H1 (cell line): Measurements from ENCODE around the gene GALNT15. TPM values are rescaled to one million over a fixed set of nuclear protein-coding genes. Genes with fewer than 3 reads are reported as not detected.

Experiments used
- CTCF ChIA-PET: fragments of 300-600 bp; sonication (Branson Sonifier 250); formaldehyde crosslinking; loops from one replicate; lab custom pipeline; 2021; ENCODE audit not compliant: partially characterized antibody; lab: Charles Lee
- POLR2A ChIA-PET: fragments of 300-600 bp; sonication (Branson Sonifier 250); formaldehyde crosslinking; loops from one replicate; lab custom pipeline; 2021; ENCODE audit warnings: inconsistent platforms; ENCODE audit not compliant: partially characterized antibody; lab: Charles Lee
- DNase-seq, 2 experiments: peaks; one replicate each; pipeline versions ENCODE4 v3.0.0 to v3.0.0-alpha.2; 2010 to 2022; ENCODE audit warnings: low spot score in 2 of 2, low read depth in 1 of 2, mixed read lengths in 1 of 2
- FAIRE-seq: peaks from 2 replicates; lab custom pipeline; 2011; peaks lifted over from hg19 to GRCh38; lab: Jason Lieb, UNC
- H2AFZ ChIP-seq: 2 replicates; pipeline ENCODE4 v1.8.1; 2012; ENCODE audit warnings: low read length, inconsistent platforms
- H2AK5ac ChIP-seq: 2 replicates; pipeline ENCODE4 v1.6.1; 2013; ENCODE audit warnings: low read depth, low read length
- H2BK120ac ChIP-seq: replicated peaks from 2 replicates; pipeline ENCODE3; 2013; ENCODE audit warnings: low read depth, low read length, inconsistent platforms
- H2BK12ac ChIP-seq: 2 replicates; pipeline ENCODE4 v1.6.1; 2013; ENCODE audit warnings: low read depth, low read length
- H2BK15ac ChIP-seq: 2 replicates; pipeline ENCODE4 v1.6.1; 2013; ENCODE audit warnings: low read length
- H2BK20ac ChIP-seq: 2 replicates; pipeline ENCODE4 v1.6.1; 2013; ENCODE audit warnings: low read length
- H2BK5ac ChIP-seq: 2 replicates; pipeline ENCODE4 v1.6.1; 2013; ENCODE audit warnings: low read depth, low read length
- H3K14ac ChIP-seq: 2 replicates; pipeline ENCODE4 v1.6.1; 2013; ENCODE audit warnings: inconsistent platforms; ENCODE audit not compliant: insufficient read length
- H3K18ac ChIP-seq: 2 replicates; pipeline ENCODE4 v1.6.1; 2013; ENCODE audit warnings: low read length; ENCODE audit errors: extremely low read depth
- H3K23ac ChIP-seq: 2 replicates; pipeline ENCODE4 v1.6.1; 2013; ENCODE audit warnings: inconsistent platforms; ENCODE audit not compliant: insufficient read length
- H3K23me2 ChIP-seq: 2 replicates; pipeline ENCODE4 v1.6.1; 2013; ENCODE audit warnings: low read depth, low read length
- H3K27ac ChIP-seq: 2 replicates; pipeline ENCODE4 v1.6.1; 2011; ENCODE audit warnings: low read depth, low read length, inconsistent platforms
- H3K27me3 ChIP-seq, 4 experiments: replicated peaks in 1 of 4; 1 replicate in 1 of 4; 2 replicates in 3 of 4; pipeline versions ENCODE4 v1.6.1 to v1.8.1; 2011 to 2013; ENCODE audit warnings: low read length in 3 of 4, mild to moderate bottlenecking in 3 of 4, inconsistent platforms in 2 of 4, mixed read lengths in 2 of 4, moderate library complexity in 1 of 4; ENCODE audit not compliant: control insufficient read depth in 3 of 4, insufficient read depth in 3 of 4; ENCODE audit errors: extremely low read depth in 1 of 4
- H3K36me3 ChIP-seq, 4 experiments: 2 replicates each; pipeline versions ENCODE4 v1.6.1 to v1.8.1; 2011 to 2013; ENCODE audit warnings: mild to moderate bottlenecking in 4 of 4, low read length in 3 of 4, moderate library complexity in 2 of 4, control low read depth in 1 of 4, inconsistent platforms in 1 of 4; ENCODE audit not compliant: insufficient read depth in 4 of 4, control insufficient read depth in 2 of 4
- H3K4ac ChIP-seq: replicated peaks from 2 replicates; pipeline ENCODE3; 2013; ENCODE audit warnings: low read length, low read depth, mixed read lengths, inconsistent platforms; ENCODE audit not compliant: insufficient read length
- H3K4me1 ChIP-seq, 4 experiments: replicated peaks in 1 of 4; 1 replicate in 1 of 4; 2 replicates in 3 of 4; pipeline versions ENCODE4 v1.6.1 to v1.8.1; 2011 to 2013; ENCODE audit warnings: low read length in 3 of 4, inconsistent platforms in 2 of 4, mixed read lengths in 1 of 4; ENCODE audit not compliant: insufficient read depth in 4 of 4, control insufficient read depth in 3 of 4
- H3K4me2 ChIP-seq, 2 experiments: 2 replicates each; pipeline versions ENCODE4 v1.6.1 to v1.8.1; 2011 to 2013; ENCODE audit warnings: low read depth in 2 of 2, low read length in 2 of 2, control low read depth in 1 of 2, inconsistent platforms in 1 of 2, mild to moderate bottlenecking in 1 of 2; ENCODE audit not compliant: insufficient read depth in 1 of 2
- H3K4me3 ChIP-seq, 4 experiments: fragments of 200-600, 300-600 bp in 1 of 4; sonication (generic), shearing (Covaris generic), sonication (Bioruptor Twin) in 1 of 4; 2 replicates each; pipeline versions ENCODE4 v1.5.1 to v1.8.1; 2011 to 2016; ENCODE audit warnings: low read length in 4 of 4, low read depth in 3 of 4, control low read depth in 2 of 4, inconsistent platforms in 2 of 4, mild to moderate bottlenecking in 2 of 4, mixed read lengths in 1 of 4, moderate library complexity in 1 of 4; ENCODE audit not compliant: insufficient read depth in 2 of 4; ENCODE audit errors: extremely low read depth in 1 of 4
- H3K56ac ChIP-seq: replicated peaks from 2 replicates; pipeline ENCODE3; 2013; ENCODE audit warnings: low read depth, mild to moderate bottlenecking, mixed read lengths, low read length, inconsistent platforms; ENCODE audit not compliant: insufficient read length
- H3K79me1 ChIP-seq: 2 replicates; pipeline ENCODE4 v1.6.1; 2013; ENCODE audit warnings: low read depth, low read length, control low read depth
- H3K79me2 ChIP-seq, 2 experiments: 2 replicates each; pipeline versions ENCODE4 v1.6.1 to v1.8.1; 2012 to 2013; ENCODE audit warnings: low read length in 2 of 2, mild to moderate bottlenecking in 2 of 2, inconsistent platforms in 1 of 2; ENCODE audit not compliant: insufficient read depth in 2 of 2, control insufficient read depth in 1 of 2
- H3K9ac ChIP-seq, 4 experiments: replicated peaks in 1 of 4; 1 replicate in 1 of 4; 2 replicates in 3 of 4; pipeline versions ENCODE4 v1.6.1 to v1.8.1; 2011 to 2013; ENCODE audit warnings: low read depth in 3 of 4, low read length in 3 of 4, control low read depth in 2 of 4, mild to moderate bottlenecking in 2 of 4, moderate library complexity in 2 of 4, inconsistent platforms in 1 of 4; ENCODE audit errors: extremely low read depth in 1 of 4
- H3K9me3 ChIP-seq, 2 experiments: 2 replicates each; pipeline versions ENCODE4 v1.6.1 to v1.8.1; 2012 to 2013; ENCODE audit warnings: mild to moderate bottlenecking in 2 of 2, moderate library complexity in 2 of 2, control low read depth in 1 of 2, inconsistent platforms in 1 of 2, low read depth in 1 of 2, low read length in 1 of 2, mixed read lengths in 1 of 2; ENCODE audit not compliant: insufficient read depth in 2 of 2
- H4K20me1 ChIP-seq, 2 experiments: replicated peaks in 1 of 2; 2 replicates each; pipeline versions ENCODE3 to v1.8.1; 2011 to 2013; ENCODE audit warnings: inconsistent platforms in 2 of 2, low read length in 2 of 2, mild to moderate bottlenecking in 1 of 2; ENCODE audit not compliant: insufficient read depth in 2 of 2, control insufficient read depth in 1 of 2
- H4K5ac ChIP-seq: 2 replicates; pipeline ENCODE4 v1.6.1; 2013; ENCODE audit warnings: low read length, low read depth, mixed read lengths, inconsistent platforms; ENCODE audit not compliant: insufficient read length
- H4K8ac ChIP-seq: 2 replicates; pipeline ENCODE4 v1.8.0; 2013; ENCODE audit warnings: mild to moderate bottlenecking, moderate library complexity, low read length, inconsistent platforms; ENCODE audit not compliant: insufficient read depth; ENCODE audit errors: extremely low read depth
- H4K91ac ChIP-seq: replicated peaks from 2 replicates; pipeline ENCODE3; 2013; ENCODE audit warnings: low read length, mixed read lengths, inconsistent platforms; ENCODE audit not compliant: insufficient read length
- BCL11A ChIP-seq, 2 experiments: IDR thresholded peaks; one replicate each; pipeline ENCODE4 v1.6.1; 2011; ENCODE audit warnings: low read depth in 2 of 2, low read length in 2 of 2, mild to moderate bottlenecking in 2 of 2
- FOSL1 ChIP-seq: IDR thresholded peaks from 2 replicates; pipeline ENCODE4 v1.6.1; 2011; ENCODE audit warnings: mild to moderate bottlenecking, low read depth, low read length, moderate library complexity; ENCODE audit not compliant: insufficient read depth
- GTF2F1 ChIP-seq: IDR thresholded peaks from 2 replicates; pipeline ENCODE4 v1.6.1; 2012; ENCODE audit warnings: low read depth, low read length, improper control_type of control experiment, borderline replicate concordance
- HDAC2 ChIP-seq, 2 experiments: fragments of 300-600 bp in 1 of 2; sonication (generic) in 1 of 2; IDR thresholded peaks; 2 replicates each; pipeline ENCODE4 v1.6.1; 2011 to 2012; ENCODE audit warnings: low read depth in 2 of 2, low read length in 2 of 2, mild to moderate bottlenecking in 2 of 2, moderate library complexity in 2 of 2, borderline replicate concordance in 1 of 2, inconsistent platforms in 1 of 2
- HDAC6 ChIP-seq: IDR thresholded peaks from one replicate; pipeline ENCODE4 v1.7.1; 2012; ENCODE audit warnings: low read depth, mild to moderate bottlenecking, inconsistent platforms, low read length, moderate library complexity
- MAFK ChIP-seq: IDR thresholded peaks from 2 replicates; pipeline ENCODE4 v1.6.1; 2012; ENCODE audit warnings: low read depth, mild to moderate bottlenecking, improper control_type of control experiment, low read length
- PHF8 ChIP-seq: fragments of 200-600 bp; sonication (generic); conservative IDR thresholded peaks from 2 replicates; pipeline ENCODE4 v1.7.1; 2012; ENCODE audit warnings: low read depth, mild to moderate bottlenecking, inconsistent platforms, low read length, moderate library complexity
- RFX5 ChIP-seq: IDR thresholded peaks from 2 replicates; pipeline ENCODE4 v1.6.1; 2011; ENCODE audit warnings: low read depth, low read length, improper control_type of control experiment, borderline replicate concordance
- SIX5 ChIP-seq: IDR thresholded peaks from 2 replicates; pipeline ENCODE4 v1.6.1; 2011; ENCODE audit warnings: mild to moderate bottlenecking, low read depth, low read length
- TEAD4 ChIP-seq: IDR thresholded peaks from 2 replicates; pipeline ENCODE4 v1.6.1; 2012; ENCODE audit warnings: low read depth, low read length, inconsistent platforms, mixed read lengths
- WGBS, 2 experiments: shearing (Covaris generic) in 1 of 2; methylation state at CpG; one replicate each; pipeline versions ENCODE4 v1.1.6 to v1.1.7; 2013 to 2015; ENCODE audit warnings: low lambda C conversion rate in 2 of 2, mixed read lengths in 2 of 2, inconsistent platforms in 1 of 2, low coverage in 1 of 2, missing lambda C conversion rate in 1 of 2; ENCODE audit not compliant: insufficient replicate concordance in 2 of 2, insufficient coverage in 1 of 2, insufficient read length in 1 of 2; ENCODE audit errors: extremely low coverage in 1 of 2, missing lambda C conversion rate in 1 of 2; 5-methylcytosine and 5-hydroxymethylcytosine counted together
- polyA plus RNA-seq, 7 experiments: library from polyadenylated mRNA; depleted of rRNA in 3 of 7; stranded (reverse) in 5 of 7; unstranded in 2 of 7; fragments of >200 nt in 5 of 7; fragments of 200-250 nt in 2 of 7; gene quantifications; 1 replicate in 5 of 7; 2 replicates in 1 of 7; 4 replicates in 1 of 7; pipeline versions ENCODE4 v1.2.1 to v1.2.3, GENCODE V29; 2011 to 2013; ENCODE audit warnings: missing spikeins in 2 of 7, mixed read lengths in 2 of 7
- total RNA-seq: library from RNA; stranded (reverse); fragmentation: NEBNext Ultra II Directional; extraction: Animal tissue kit (Norgen Biotek cat#: 25700); gene quantifications from 2 replicates; pipeline ENCODE4 v1.2.1, GENCODE V29; 2021
- TF ChIP-seq, protein P1 (sequence below), 3 experiments: IDR thresholded peaks; 1 replicate in 2 of 3; 2 replicates in 1 of 3; pipeline versions ENCODE4 v1.5.1 to v1.6.1; 2011; ENCODE audit warnings: low read length in 3 of 3, mild to moderate bottlenecking in 3 of 3, inconsistent platforms in 2 of 3, low read depth in 1 of 3, moderate library complexity in 1 of 3; ENCODE audit not compliant: insufficient read depth in 1 of 3; ENCODE audit errors: control extremely low read depth in 1 of 3

The GALNT15 gene
- total and polyA plus RNA-seq, 2 of the 8 experiments (the other 6 are each of a cell fraction or from before 2014, with no cell fraction given) = 0.02 TPM; not detected in 1

DNA sequence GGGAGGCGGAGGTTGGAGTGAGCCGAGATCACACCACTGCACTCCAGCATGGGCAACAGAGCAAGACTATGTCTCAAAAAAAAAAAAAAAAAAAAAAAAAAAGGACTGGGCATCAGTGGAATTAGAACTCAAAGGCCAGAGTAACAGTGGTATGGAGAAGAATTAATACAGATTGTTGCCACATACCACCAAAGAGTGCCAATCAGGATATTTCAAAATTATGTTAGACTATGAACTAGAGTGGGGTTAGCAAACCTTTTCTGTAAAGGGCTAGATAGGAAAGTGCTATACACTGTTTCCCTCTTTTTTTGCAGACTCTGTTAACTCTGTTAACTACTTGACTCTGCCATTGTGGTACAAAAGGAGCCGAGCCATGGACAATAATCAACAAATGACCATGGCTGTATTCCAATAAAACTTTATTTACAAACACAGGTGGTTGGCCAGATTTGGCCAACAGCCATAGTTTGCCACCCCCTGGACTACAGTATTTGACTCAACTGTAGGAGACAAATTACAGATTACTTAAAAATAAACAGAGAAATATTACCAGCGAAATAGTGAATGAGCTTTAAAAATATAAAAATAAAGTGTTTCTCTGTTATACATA lies 61.7 kb downstream of the GALNT15 start:
- Histone ChIP-seq H3K4me1 (no peaks in the 10 kb centered on the region), H4K5ac (no peak overlapping the region), H2BK15ac (no peak overlapping the region), H3K9me3 (no peaks in the 10 kb centered on the region), H3K4ac (no peak overlapping the region), H2BK20ac (no peak overlapping the region), H2BK12ac (no peak overlapping the region), H2AK5ac (no peak overlapping the region), H3K36me3 (no peaks in the 10 kb centered on the region), H3K23me2 (no peaks in the 10 kb centered on the region), H3K4me3 (no peak overlapping the region), H3K79me1 (no peaks in the 10 kb centered on the region), H2BK5ac (no peak overlapping the region), H3K27me3 (no peaks in the 10 kb centered on the region), H3K14ac (no peak overlapping the region), H4K20me1 (no peaks in the 10 kb centered on the region), H3K18ac (no peak overlapping the region), H2AFZ (no peak overlapping the region), H2BK120ac (no peak overlapping the region), H3K9ac (no peak overlapping the region), H3K23ac (no peak overlapping the region), H4K8ac (no peak overlapping the region), H3K56ac (no peak overlapping the region), H4K91ac (no peak overlapping the region), H3K4me2 (no peak overlapping the region), H3K79me2 (no peaks in the 10 kb centered on the region), H3K27ac (no peak overlapping the region)
- ChIA-PET POLR2A (no interaction called here), CTCF (interaction anchor here (0.6 kb wide), 1 partner anchor 300 kb away, joined by 3 read pairs; no protein-coding TSS in a partner anchor)
- FAIRE-seq = no peak
- no peak for DNase-seq
- 87% methylated on average over 2 of the region's 4 CpGs; no CpG with 5 or more reads in 1 of the 2 experiments for WGBS, 2 experiments
- no peak for TF ChIP-seq MAFK
- TF ChIP-seq GTF2F1 = no peak
- TF ChIP-seq SIX5 = no peak
- no peak for TF ChIP-seq HDAC2 (IDR thresholded peaks at IDR 0.05; ENCODE audit: borderline replicate concordance in 1 of 2, low read depth in 2 of 2, low read length in 2 of 2)
- no peak for TF ChIP-seq HDAC6
- TF ChIP-seq PHF8 = no peak
- TF ChIP-seq BCL11A (IDR thresholded peaks at IDR 0.05; ENCODE audit: low read depth in 2 of 2, low read length in 2 of 2) = no peak
- TF ChIP-seq, protein P1, sequence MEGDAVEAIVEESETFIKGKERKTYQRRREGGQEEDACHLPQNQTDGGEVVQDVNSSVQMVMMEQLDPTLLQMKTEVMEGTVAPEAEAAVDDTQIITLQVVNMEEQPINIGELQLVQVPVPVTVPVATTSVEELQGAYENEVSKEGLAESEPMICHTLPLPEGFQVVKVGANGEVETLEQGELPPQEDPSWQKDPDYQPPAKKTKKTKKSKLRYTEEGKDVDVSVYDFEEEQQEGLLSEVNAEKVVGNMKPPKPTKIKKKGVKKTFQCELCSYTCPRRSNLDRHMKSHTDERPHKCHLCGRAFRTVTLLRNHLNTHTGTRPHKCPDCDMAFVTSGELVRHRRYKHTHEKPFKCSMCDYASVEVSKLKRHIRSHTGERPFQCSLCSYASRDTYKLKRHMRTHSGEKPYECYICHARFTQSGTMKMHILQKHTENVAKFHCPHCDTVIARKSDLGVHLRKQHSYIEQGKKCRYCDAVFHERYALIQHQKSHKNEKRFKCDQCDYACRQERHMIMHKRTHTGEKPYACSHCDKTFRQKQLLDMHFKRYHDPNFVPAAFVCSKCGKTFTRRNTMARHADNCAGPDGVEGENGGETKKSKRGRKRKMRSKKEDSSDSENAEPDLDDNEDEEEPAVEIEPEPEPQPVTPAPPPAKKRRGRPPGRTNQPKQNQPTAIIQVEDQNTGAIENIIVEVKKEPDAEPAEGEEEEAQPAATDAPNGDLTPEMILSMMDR (IDR thresholded peaks at IDR 0.05; ENCODE audit: control extremely low read depth in 1 of 3, insufficient read depth in 1 of 3, low read depth in 1 of 3, low read length in 3 of 3) = no peak
- no peak for TF ChIP-seq TEAD4
- TF ChIP-seq RFX5 = no peak
- no peak for TF ChIP-seq FOSL1
